ENCODE data around the gene ASS1.

The ASS1 gene

DNA sequence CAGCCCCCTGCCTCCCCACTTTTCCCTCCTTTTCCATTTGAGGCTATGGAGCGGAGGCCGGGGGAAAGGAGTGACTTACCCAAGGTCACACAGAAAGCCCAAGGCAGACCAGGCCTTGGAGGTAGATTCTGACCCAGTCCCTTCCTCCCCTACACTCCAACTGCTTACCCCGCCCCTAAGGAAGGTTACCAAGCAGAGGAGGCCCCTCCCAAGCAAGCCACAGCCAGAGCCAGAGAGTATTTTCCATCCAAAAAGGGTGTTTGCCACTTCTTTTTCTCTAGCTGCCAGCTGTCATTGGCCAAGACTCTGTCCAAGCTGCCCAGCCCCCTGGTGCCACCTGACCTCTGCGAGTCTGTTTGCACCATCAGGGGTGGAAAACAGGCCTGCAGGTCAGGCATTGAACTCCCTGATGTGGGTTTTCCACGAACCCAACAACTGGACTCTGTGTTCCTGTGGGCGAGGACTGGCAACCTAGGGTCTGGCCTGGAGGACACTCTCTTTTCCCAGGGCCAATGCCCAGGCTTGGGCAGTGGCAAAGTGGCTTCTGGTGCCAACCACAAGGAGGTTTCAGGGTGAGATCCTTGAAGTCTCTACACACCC is 6.3 kb upstream of the ASS1 start:
- Histone ChIP-seq H3K27me3 (ENCODE audit: insufficient read depth, poor library complexity, severe bottlenecking) (no peaks in the 10 kb centered on the region), H3K9me3 (ENCODE audit: severe bottlenecking) (no peaks in the 10 kb centered on the region), H3K36me3 (ENCODE audit: low read depth) (no peaks in the 10 kb centered on the region), H3K4me1 (ENCODE audit: insufficient read depth, poor library complexity, severe bottlenecking) (no peaks in the 10 kb centered on the region), H3K27ac (ENCODE audit: poor library complexity, severe bottlenecking) (no peak overlapping the region), H3K4me3 (ENCODE audit: severe bottlenecking) (no peak overlapping the region)
- ATAC-seq (ENCODE audit: low read depth) (no peak), DNase-seq (ENCODE audit: low spot score) (no peak)
- TF ChIP-seq, protein P1, sequence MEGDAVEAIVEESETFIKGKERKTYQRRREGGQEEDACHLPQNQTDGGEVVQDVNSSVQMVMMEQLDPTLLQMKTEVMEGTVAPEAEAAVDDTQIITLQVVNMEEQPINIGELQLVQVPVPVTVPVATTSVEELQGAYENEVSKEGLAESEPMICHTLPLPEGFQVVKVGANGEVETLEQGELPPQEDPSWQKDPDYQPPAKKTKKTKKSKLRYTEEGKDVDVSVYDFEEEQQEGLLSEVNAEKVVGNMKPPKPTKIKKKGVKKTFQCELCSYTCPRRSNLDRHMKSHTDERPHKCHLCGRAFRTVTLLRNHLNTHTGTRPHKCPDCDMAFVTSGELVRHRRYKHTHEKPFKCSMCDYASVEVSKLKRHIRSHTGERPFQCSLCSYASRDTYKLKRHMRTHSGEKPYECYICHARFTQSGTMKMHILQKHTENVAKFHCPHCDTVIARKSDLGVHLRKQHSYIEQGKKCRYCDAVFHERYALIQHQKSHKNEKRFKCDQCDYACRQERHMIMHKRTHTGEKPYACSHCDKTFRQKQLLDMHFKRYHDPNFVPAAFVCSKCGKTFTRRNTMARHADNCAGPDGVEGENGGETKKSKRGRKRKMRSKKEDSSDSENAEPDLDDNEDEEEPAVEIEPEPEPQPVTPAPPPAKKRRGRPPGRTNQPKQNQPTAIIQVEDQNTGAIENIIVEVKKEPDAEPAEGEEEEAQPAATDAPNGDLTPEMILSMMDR (IDR thresholded peaks at IDR 0.05; ENCODE audit: poor library complexity, severe bottlenecking), result no peak

DNA sequence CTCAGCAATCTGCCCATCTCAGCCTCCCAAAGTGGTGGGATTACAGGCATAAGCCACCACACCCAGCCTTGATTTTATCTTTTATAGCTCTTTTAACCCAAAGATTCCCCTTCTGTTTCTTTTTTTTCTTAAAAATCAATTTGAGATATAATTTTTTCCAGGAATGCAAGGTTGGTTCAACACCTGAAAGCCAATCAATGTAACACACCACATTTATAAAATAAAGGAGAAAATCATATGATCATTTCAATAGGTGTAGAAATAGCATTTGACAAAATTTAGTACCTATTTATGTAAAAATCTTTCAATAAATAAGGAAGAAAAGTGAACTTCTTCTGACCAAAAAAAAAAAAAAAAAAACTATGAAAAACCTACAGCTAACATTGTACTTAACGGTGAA is 3.7 kb upstream of the ASS1 start:
- DNase-seq (ENCODE audit: low spot score) (no peak), ATAC-seq (ENCODE audit: low read depth) (no peak)
- H3K27me3 ChIP-seq (ENCODE audit: insufficient read depth, poor library complexity, severe bottlenecking), result no peaks in the 10 kb centered on the region
- no peak overlapping the region for H3K4me3 ChIP-seq (ENCODE audit: severe bottlenecking)
- TF ChIP-seq, protein P1 (IDR thresholded peaks at IDR 0.05; ENCODE audit: poor library complexity, severe bottlenecking), result no peak
- no peaks in the 10 kb centered on the region for H3K36me3 ChIP-seq (ENCODE audit: low read depth)
- H3K27ac ChIP-seq (ENCODE audit: poor library complexity, severe bottlenecking), result no peak overlapping the region
- no peaks in the 10 kb centered on the region for H3K9me3 ChIP-seq (ENCODE audit: severe bottlenecking)
- peaks cover 3% of the 10 kb centered on the region for H3K4me1 ChIP-seq (ENCODE audit: insufficient read depth, poor library complexity, severe bottlenecking)

DNA sequence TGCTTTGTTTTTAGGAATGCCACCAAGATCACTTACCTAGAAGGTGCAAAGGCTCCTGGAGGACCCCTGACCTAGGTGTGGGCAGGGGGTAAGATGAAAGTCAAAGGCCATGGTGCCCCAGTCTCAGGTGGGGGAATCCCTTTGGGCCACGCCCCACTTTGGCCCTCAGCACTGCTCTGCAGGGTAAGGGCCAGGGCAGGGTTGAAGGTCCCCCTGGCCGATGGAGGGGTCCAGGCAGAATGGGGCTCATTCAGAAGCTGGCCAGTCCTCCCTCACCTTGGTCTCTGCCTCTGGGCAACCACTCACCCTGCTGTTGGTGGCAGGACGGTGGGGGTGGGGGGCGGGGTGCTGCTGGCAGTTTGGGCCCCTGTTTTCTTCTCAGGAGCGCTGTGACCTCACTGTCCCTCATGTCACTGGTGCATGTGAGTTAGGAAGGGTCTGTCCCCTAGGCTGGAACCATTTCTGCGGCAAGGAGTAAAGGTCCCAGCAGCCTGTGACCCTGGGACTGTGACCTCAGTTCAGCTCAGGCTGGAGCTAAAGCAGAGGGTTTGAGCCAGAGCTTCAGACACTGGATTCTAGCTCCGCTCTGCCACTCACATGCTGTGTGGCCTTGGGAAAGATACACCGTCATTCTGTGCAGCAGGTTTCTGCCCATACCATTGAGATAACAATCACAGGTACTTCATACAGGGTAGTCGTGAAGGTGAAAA is 1.9 kb upstream of the ASS1 start:
- Histone ChIP-seq H3K27me3 (ENCODE audit: insufficient read depth, poor library complexity, severe bottlenecking) (no peaks in the 10 kb centered on the region), H3K4me3 (ENCODE audit: severe bottlenecking) (no peak overlapping the region), H3K9me3 (ENCODE audit: severe bottlenecking) (no peaks in the 10 kb centered on the region), H3K4me1 (ENCODE audit: insufficient read depth, poor library complexity, severe bottlenecking) (peaks cover 20% of the 10 kb centered on the region), H3K27ac (ENCODE audit: poor library complexity, severe bottlenecking) (no peak overlapping the region), H3K36me3 (ENCODE audit: low read depth) (no peaks in the 10 kb centered on the region)
- no peak for DNase-seq (ENCODE audit: low spot score)
- TF ChIP-seq, protein P1 (IDR thresholded peaks at IDR 0.05; ENCODE audit: poor library complexity, severe bottlenecking), result no peak
- ATAC-seq (ENCODE audit: low read depth), result no peak

DNA sequence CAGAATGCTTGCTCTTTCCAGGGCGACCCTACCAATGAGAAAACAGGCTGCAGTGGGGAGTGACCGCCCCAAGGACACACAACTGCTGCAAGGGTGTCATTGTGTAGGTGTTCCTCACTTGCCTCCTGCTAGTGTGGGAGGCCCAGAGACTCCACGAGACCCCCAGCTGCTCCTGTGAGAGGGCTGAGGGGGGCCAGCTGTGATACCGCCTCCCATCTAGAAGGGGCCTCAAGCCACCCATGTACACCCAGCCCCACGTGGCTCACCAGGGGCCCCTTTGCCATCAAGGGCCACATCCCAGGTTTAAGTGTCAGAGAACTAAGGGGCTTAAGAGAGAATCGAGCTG is 1.3 kb upstream of the ASS1 start:
- DNase-seq (ENCODE audit: low spot score), result no peak
- no peak for ATAC-seq (ENCODE audit: low read depth)
- no peak overlapping the region for H3K4me3 ChIP-seq (ENCODE audit: severe bottlenecking)

More for the DNA sequence above, 1.3 kb upstream of the ASS1 start:
- Histone ChIP-seq H3K9me3 (ENCODE audit: severe bottlenecking) (no peaks in the 10 kb centered on the region), H3K27ac (ENCODE audit: poor library complexity, severe bottlenecking) (no peak overlapping the region), H3K4me1 (ENCODE audit: insufficient read depth, poor library complexity, severe bottlenecking) (peaks cover 21% of the 10 kb centered on the region), H3K36me3 (ENCODE audit: low read depth) (no peaks in the 10 kb centered on the region), H3K27me3 (ENCODE audit: insufficient read depth, poor library complexity, severe bottlenecking) (no peaks in the 10 kb centered on the region)
- TF ChIP-seq, protein P1 (IDR thresholded peaks at IDR 0.05; ENCODE audit: poor library complexity, severe bottlenecking), result no peak

All from RWPE2 (cell line).